NB4 (cell line): Measurements from ENCODE around the gene DNAJB14.

Source experiments
- CTCF ChIP-seq: IDR thresholded peaks from one replicate; pipeline ENCODE4 v1.5.1; 2012; ENCODE audit warnings: low read depth, low read length
- POLR2A ChIP-seq: IDR thresholded peaks from 2 replicates; pipeline ENCODE4 v1.6.1; 2011; ENCODE audit warnings: mild to moderate bottlenecking; ENCODE audit not compliant: insufficient read length; ENCODE audit errors: extremely low read depth
- TF ChIP-seq, protein P1 (sequence below): IDR thresholded peaks from 2 replicates; pipeline ENCODE4 v1.6.1; 2011; ENCODE audit warnings: low read depth, low read length

DNA sequence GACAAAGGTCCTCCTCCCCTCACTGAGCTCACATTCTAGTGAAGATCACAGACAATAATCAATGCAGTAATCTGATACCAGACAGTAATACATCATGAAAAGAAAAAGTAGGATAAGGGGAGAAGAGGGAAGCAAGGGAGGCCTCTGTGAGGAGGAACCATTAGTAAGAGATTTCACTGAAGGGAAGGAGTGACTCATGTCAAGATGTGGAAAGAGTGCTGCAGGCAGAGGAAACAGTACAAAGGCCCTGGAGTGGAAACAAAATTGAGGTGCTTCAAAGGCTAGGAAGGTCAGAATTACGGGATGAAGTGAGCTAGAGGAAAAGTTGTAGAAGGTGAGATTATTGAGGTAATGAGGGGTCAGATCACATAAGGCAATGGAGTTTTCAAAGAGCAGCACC is 90.3 kb downstream of the DNAJB14 start:
- TF ChIP-seq, protein P1, sequence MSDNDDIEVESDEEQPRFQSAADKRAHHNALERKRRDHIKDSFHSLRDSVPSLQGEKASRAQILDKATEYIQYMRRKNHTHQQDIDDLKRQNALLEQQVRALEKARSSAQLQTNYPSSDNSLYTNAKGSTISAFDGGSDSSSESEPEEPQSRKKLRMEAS: no peak
- TF ChIP-seq CTCF: no peak
- no peak for TF ChIP-seq POLR2A
